ENCODE measurements around the gene RAVER2. TPM values are rescaled to one million over a fixed set of nuclear protein-coding genes. Genes with fewer than 3 reads are reported as not detected.

Gene RAVER2
- total RNA-seq, 4 donors from 2014 or later = 12.5 to 32.9 (median 32.0) TPM

DNA sequence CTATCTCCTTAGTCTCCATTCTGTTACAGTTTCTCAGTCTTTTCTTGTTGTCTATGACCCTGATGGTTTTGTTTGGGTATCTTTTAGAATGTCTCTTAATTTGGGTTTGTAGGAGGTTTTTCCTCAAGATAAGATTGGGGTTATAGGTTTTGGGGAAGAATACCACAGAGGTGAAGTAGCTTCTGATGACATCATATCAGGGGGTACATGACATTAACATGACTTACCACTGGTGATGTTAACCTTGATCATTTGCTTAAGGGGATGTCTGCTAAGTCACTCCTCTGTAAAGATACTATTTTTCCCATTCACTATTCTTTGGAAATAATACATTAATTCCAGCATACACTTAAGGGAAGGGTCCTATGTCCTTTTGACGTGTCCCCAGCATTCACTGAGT lies 11.9 kb downstream of the RAVER2 start:
- H3K9me3 ChIP-seq = no peaks in the 10 kb centered on the region
- WGBS, 2 donors (ENCODE audit: low coverage in 1 of 2) = 100% methylated on average over 1 of the region's 1 CpG
- no peaks in the 10 kb centered on the region for H3K36me3 ChIP-seq
- peaks cover 0 to 18% (median 3%) of the 10 kb centered on the region in 3 donors for H3K4me1 ChIP-seq
- TF ChIP-seq POLR2AphosphoS5 (IDR thresholded peaks at IDR 0.05) = no peak
- no peak for ATAC-seq
- no peaks in the 10 kb centered on the region for H3K27me3 ChIP-seq
- H3K27ac ChIP-seq = no peak overlapping the region
- H3K4me3 ChIP-seq = no peak overlapping the region

DNA sequence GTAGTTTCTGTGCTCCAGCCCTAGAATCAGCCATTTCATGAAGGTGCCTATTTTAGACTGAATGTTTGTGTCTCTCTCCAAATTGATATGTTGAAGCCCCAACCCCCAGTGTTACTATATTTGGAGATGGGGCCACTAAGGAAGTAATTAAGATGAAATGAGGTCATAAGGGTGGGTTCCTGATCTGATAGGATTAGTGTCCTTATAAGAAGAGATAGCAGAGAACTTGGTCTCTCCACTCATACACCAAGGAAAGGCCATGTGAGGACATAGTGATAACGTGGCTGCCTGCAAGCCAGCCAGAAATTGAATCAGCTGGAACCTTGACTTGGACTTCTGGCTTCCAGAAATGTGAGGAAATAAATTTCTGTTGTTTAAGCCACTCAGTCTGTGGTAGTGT lies 12.3 kb downstream of the RAVER2 start:
- Histone ChIP-seq H3K27ac (no peak overlapping the region), H3K4me1 (peaks cover 0 to 18% (median 3%) of the 10 kb centered on the region in 3 donors), H3K9me3 (no peaks in the 10 kb centered on the region), H3K36me3 (no peaks in the 10 kb centered on the region), H3K27me3 (no peaks in the 10 kb centered on the region), H3K4me3 (no peak overlapping the region)
- TF ChIP-seq EP300 (IDR thresholded peaks at IDR 0.05) (no peak), POLR2A (IDR thresholded peaks at IDR 0.05) (no peak), POLR2AphosphoS5 (IDR thresholded peaks at IDR 0.05) (no peak)
- TF ChIP-seq, protein P1, sequence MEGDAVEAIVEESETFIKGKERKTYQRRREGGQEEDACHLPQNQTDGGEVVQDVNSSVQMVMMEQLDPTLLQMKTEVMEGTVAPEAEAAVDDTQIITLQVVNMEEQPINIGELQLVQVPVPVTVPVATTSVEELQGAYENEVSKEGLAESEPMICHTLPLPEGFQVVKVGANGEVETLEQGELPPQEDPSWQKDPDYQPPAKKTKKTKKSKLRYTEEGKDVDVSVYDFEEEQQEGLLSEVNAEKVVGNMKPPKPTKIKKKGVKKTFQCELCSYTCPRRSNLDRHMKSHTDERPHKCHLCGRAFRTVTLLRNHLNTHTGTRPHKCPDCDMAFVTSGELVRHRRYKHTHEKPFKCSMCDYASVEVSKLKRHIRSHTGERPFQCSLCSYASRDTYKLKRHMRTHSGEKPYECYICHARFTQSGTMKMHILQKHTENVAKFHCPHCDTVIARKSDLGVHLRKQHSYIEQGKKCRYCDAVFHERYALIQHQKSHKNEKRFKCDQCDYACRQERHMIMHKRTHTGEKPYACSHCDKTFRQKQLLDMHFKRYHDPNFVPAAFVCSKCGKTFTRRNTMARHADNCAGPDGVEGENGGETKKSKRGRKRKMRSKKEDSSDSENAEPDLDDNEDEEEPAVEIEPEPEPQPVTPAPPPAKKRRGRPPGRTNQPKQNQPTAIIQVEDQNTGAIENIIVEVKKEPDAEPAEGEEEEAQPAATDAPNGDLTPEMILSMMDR (IDR thresholded peaks at IDR 0.05) = no peak
- ATAC-seq = no peak
- WGBS, 2 donors (ENCODE audit: low coverage in 1 of 2) = 14% methylated on average over 1 of the region's 1 CpG; no CpG with 5 or more reads in 1 of the 2 donors

DNA sequence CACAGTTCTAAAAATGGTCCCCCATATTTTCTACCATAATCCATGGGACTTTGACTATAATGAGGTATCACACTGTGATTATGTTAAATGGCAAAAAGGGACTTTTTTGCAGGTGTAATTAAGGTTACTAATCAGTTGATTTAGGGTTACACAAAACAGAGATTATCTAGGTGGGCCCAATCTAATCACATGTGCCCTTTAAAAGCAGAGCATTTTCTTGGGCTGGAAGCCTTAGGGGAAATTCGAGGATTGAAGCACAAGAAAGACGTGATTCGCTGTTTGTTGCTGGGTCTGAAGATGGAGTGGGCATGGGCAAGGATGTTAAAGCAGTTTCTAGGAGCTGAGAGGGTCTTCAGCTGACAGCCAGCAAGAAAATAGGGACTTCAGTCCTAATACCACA lies 13.4 kb downstream of the RAVER2 start:
- Histone ChIP-seq H3K4me1 (peaks cover 0 to 18% (median 3%) of the 10 kb centered on the region in 3 donors), H3K27ac (no peak overlapping the region), H3K9me3 (no peaks in the 10 kb centered on the region), H3K27me3 (no peaks in the 10 kb centered on the region), H3K36me3 (no peaks in the 10 kb centered on the region), H3K4me3 (no peak overlapping the region)
- TF ChIP-seq POLR2A (IDR thresholded peaks at IDR 0.05) = no peak
- no peak for TF ChIP-seq EP300 (IDR thresholded peaks at IDR 0.05)
- TF ChIP-seq, protein P1 (IDR thresholded peaks at IDR 0.05) = no peak
- TF ChIP-seq POLR2AphosphoS5 (IDR thresholded peaks at IDR 0.05) = no peak
- no peak for ATAC-seq
- WGBS, 2 donors (ENCODE audit: low coverage in 1 of 2) = 92 to 97% methylated on average over 3 of the region's 3 CpGs

DNA sequence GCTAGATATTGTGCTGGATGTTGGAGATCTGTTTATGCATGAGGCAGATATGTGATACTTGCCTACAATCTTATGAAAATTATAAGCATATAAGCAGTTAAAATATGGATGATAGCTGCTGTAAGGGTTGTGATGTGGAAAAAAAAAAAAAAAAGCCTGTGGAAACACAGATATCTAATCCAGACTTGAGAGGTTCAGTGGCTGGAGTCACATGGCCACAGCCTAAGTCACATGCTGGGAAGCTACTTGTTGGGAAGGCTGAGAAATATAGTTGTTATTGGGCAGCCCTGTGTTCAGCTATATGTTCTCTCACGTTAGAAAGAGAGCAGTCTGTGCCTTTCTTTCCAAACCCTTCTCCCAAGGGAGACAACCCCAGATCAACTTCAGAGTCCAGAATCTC lies 15.1 kb downstream of the RAVER2 start:
- no peaks in the 10 kb centered on the region for H3K27me3 ChIP-seq
- no peaks in the 10 kb centered on the region for H3K36me3 ChIP-seq
- no peaks in the 10 kb centered on the region for H3K9me3 ChIP-seq
- H3K4me3 ChIP-seq = no peak overlapping the region
- H3K4me1 ChIP-seq = peaks cover 0 to 9% (median 3%) of the 10 kb centered on the region in 3 donors
- TF ChIP-seq POLR2AphosphoS5 (IDR thresholded peaks at IDR 0.05) (no peak), EP300 (IDR thresholded peaks at IDR 0.05) (no peak), POLR2A (IDR thresholded peaks at IDR 0.05) (no peak)
- TF ChIP-seq, protein P1 (IDR thresholded peaks at IDR 0.05) = no peak
- no peak for ATAC-seq
- no peak overlapping the region for H3K27ac ChIP-seq
- 60 to 67% methylated on average over 1 of the region's 1 CpG for WGBS, 2 donors (ENCODE audit: low coverage in 1 of 2)

DNA sequence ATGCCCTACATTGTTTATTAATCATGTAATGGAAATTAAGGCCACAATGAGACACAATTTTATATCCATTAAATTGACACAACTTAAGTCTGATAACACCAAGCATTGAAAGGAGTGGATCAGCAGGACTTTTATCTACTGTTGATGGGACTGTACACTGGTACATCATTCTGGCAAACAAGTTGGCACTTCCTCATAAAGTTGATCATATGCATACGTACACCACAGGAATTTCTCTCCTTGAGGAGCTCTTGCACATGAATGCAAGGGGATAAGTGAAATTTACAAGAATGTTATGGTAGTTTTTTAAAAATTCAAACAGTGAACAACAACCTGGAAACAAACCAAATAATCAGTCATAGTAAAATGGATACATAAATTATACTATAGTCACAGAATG lies 20.1 kb downstream of the RAVER2 start:
- Histone ChIP-seq H3K4me3 (no peak overlapping the region), H3K4me1 (no peaks in the 10 kb centered on the region), H3K36me3 (peaks cover 0 to 7% of the 10 kb centered on the region in 2 donors), H3K27ac (no peak overlapping the region), H3K27me3 (no peaks in the 10 kb centered on the region), H3K9me3 (no peaks in the 10 kb centered on the region)
- no peak for ATAC-seq
- TF ChIP-seq POLR2AphosphoS5 (IDR thresholded peaks at IDR 0.05) = no peak
- TF ChIP-seq POLR2A (IDR thresholded peaks at IDR 0.05) = no peak
- TF ChIP-seq EP300 (IDR thresholded peaks at IDR 0.05) = no peak
- TF ChIP-seq, protein P1 (IDR thresholded peaks at IDR 0.05) = no peak
- 80 to 100% methylated on average over 1 of the region's 1 CpG for WGBS, 2 donors (ENCODE audit: low coverage in 1 of 2)

Measured in gastroesophageal sphincter (tissue), 4 donors.